GM12878 (cell line): ENCODE measurements around the gene BCAS4. TPM values are rescaled to one million over a fixed set of nuclear protein-coding genes. Genes with fewer than 3 reads are reported as not detected.

Experiments
- ATAC-seq: fragments of 200-7000 bp; cut with Tn5 transposase; 3 replicates; pipeline ENCODE4 v1.9.1; 2020; ENCODE audit warnings: mild to moderate bottlenecking, moderate library complexity
- BruUV-seq: library from RNA; stranded (reverse); fragments of 400-500 nt; replicated peaks from 2 replicates; lab custom pipeline; 2021; lab: Mats Ljungman, UMichigan
- CTCF ChIA-PET: fragments of 300-600 bp; sonication (Branson Sonifier 250); formaldehyde crosslinking; extraction: SDS; loops from one replicate; lab custom pipeline; 2021; ENCODE audit warnings: inconsistent platforms; lab: Yijun Ruan, JAX
- POLR2A ChIA-PET: fragments of 350-600 bp; formaldehyde crosslinking; extraction: SDS; loops from one replicate; lab custom pipeline; 2021; ENCODE audit warnings: inconsistent platforms; lab: Charles Lee
- RAD21 ChIA-PET: fragments of 300-600 bp; sonication (Branson Sonifier 250); formaldehyde crosslinking; loops from one replicate; lab custom pipeline; 2023; ENCODE audit warnings: antibody characterized with exemption; ENCODE audit not compliant: unreplicated experiment; lab: Charles Lee
- SMC1A ChIA-PET: fragments of 300-600 bp; sonication (Branson Sonifier 250); formaldehyde crosslinking; loops from one replicate; lab custom pipeline; 2023; ENCODE audit not compliant: unreplicated experiment, uncharacterized antibody; lab: Charles Lee
- DNase-seq: peaks from one replicate; pipeline ENCODE4 v3.0.0-alpha.2; 2011; ENCODE audit warnings: low read depth, low spot score
- FAIRE-seq: peaks from 3 replicates; lab custom pipeline; 2011; peaks lifted over from hg19 to GRCh38; lab: Jason Lieb, UNC
- H2AFZ ChIP-seq: 2 replicates; pipeline ENCODE4 v1.6.0; 2011; ENCODE audit warnings: low read depth, low read length, control low read depth; ENCODE audit not compliant: control insufficient read depth
- H3K27ac ChIP-seq: 2 replicates; pipeline ENCODE4 v1.5.1; 2011; ENCODE audit warnings: control low read depth; ENCODE audit not compliant: control insufficient read depth, insufficient read depth
- H3K27me3 ChIP-seq, 2 experiments: replicated peaks in 1 of 2; 2 replicates each; pipeline versions ENCODE4 v1.6.0 to v1.6.1; 2011; ENCODE audit warnings: low read length in 1 of 2; ENCODE audit not compliant: control insufficient read depth in 2 of 2, insufficient read depth in 2 of 2
- H3K36me3 ChIP-seq, 2 experiments: 2 replicates each; pipeline ENCODE4 v1.5.1; 2011; ENCODE audit warnings: low read length in 1 of 2; ENCODE audit not compliant: control insufficient read depth in 2 of 2, insufficient read depth in 2 of 2
- H3K4me1 ChIP-seq: 2 replicates; pipeline ENCODE4 v1.6.1; 2011; ENCODE audit warnings: mild to moderate bottlenecking, low read length, moderate library complexity, mixed read lengths; ENCODE audit not compliant: control insufficient read depth, insufficient read depth
- H3K4me2 ChIP-seq: 2 replicates; pipeline ENCODE4 v1.6.0; 2011; ENCODE audit warnings: control low read depth; ENCODE audit not compliant: control insufficient read depth, insufficient read depth
- H3K4me3 ChIP-seq: fragments of 200-600 bp; sonication (generic); 2 replicates; pipeline ENCODE4 v1.5.1; 2016
- H3K79me2 ChIP-seq: 2 replicates; pipeline ENCODE4 v1.6.0; 2011; ENCODE audit warnings: low read length; ENCODE audit not compliant: control insufficient read depth, insufficient read depth
- H3K9ac ChIP-seq: 2 replicates; pipeline ENCODE4 v1.8.0; 2011; ENCODE audit warnings: low read length, control low read depth, mixed read lengths; ENCODE audit not compliant: control insufficient read depth, insufficient read depth
- H3K9me3 ChIP-seq: replicated peaks from 3 replicates; pipeline ENCODE4 v1.5.1; 2011; ENCODE audit warnings: mild to moderate bottlenecking, low read length; ENCODE audit not compliant: control insufficient read depth, insufficient read depth
- H4K20me1 ChIP-seq: 2 replicates; pipeline ENCODE4 v1.6.0; 2011; ENCODE audit not compliant: control insufficient read depth, insufficient read depth
- CBX3 ChIP-seq: fragments of 200-600 bp; sonication (generic); IDR thresholded peaks from 2 replicates; pipeline ENCODE4 v1.6.1; 2016; ENCODE audit warnings: low read depth, borderline replicate concordance
- FOXK2 ChIP-seq: fragments of 450-650 bp; IDR thresholded peaks from 2 replicates; pipeline ENCODE4 v1.6.1; 2017; ENCODE audit warnings: mild to moderate bottlenecking, moderate library complexity
- GABPA ChIP-seq: IDR thresholded peaks from 2 replicates; pipeline ENCODE4 v1.6.1; 2014; ENCODE audit warnings: antibody characterized with exemption, low read depth, mild to moderate bottlenecking, inconsistent platforms
- KLF5 ChIP-seq: fragments of 450-650 bp; IDR thresholded peaks from 2 replicates; pipeline ENCODE4 v1.6.1; 2014; ENCODE audit warnings: mild to moderate bottlenecking; ENCODE audit not compliant: partially characterized antibody
- NFYA ChIP-seq: IDR thresholded peaks from 2 replicates; pipeline ENCODE4 v1.6.1; 2011; ENCODE audit warnings: low read depth, mild to moderate bottlenecking, low read length, improper control_type of control experiment, borderline replicate concordance
- RFX5 ChIP-seq: IDR thresholded peaks from 2 replicates; pipeline ENCODE4 v1.6.1; 2011; ENCODE audit warnings: low read depth, low read length, improper control_type of control experiment
- SIX5 ChIP-seq: IDR thresholded peaks from 2 replicates; pipeline ENCODE4 v1.6.1; 2011; ENCODE audit warnings: mild to moderate bottlenecking, low read depth, low read length, moderate library complexity; ENCODE audit not compliant: severe bottlenecking
- SMAD1 ChIP-seq: fragments of 450-650 bp; IDR thresholded peaks from 2 replicates; pipeline ENCODE4 v1.6.1; 2018; ENCODE audit warnings: mild to moderate bottlenecking, low read depth; ENCODE audit not compliant: partially characterized antibody
- SMARCA5 ChIP-seq: fragments of 450-650 bp; IDR thresholded peaks from 2 replicates; pipeline ENCODE4 v1.6.1; 2017; ENCODE audit warnings: mild to moderate bottlenecking
- TCF12 ChIP-seq: IDR thresholded peaks from 2 replicates; pipeline ENCODE4 v1.6.1; 2011; ENCODE audit warnings: low read depth, mild to moderate bottlenecking, low read length
- TCF3 ChIP-seq: IDR thresholded peaks from 2 replicates; pipeline ENCODE4 v1.6.1; 2012; ENCODE audit warnings: low read depth, mild to moderate bottlenecking, low read length, borderline replicate concordance; ENCODE audit not compliant: insufficient read depth
- WGBS: methylation state at CpG from one replicate; pipeline ENCODE4 v1.1.6; 2016; ENCODE audit warnings: low lambda C conversion rate; ENCODE audit not compliant: insufficient replicate concordance, insufficient coverage; ENCODE audit errors: missing lambda C conversion rate; 5-methylcytosine and 5-hydroxymethylcytosine counted together
- in situ Hi-C: fragments of 300-500 bp; cut with MboI; formaldehyde crosslinking; loops from 9 replicates; pipeline ENCODE4 v1.14.3; 2018; ENCODE audit warnings: mixed read lengths
- intact Hi-C: fragments of 100-400 bp; cut with micrococcal nuclease; formaldehyde crosslinking; loops from one replicate; pipeline ENCODE4 v1.14.2; 2022; ENCODE audit not compliant: unreplicated experiment
- polyA plus RNA-seq, 11 experiments: library from polyadenylated mRNA; depleted of rRNA in 4 of 11; unstranded in 6 of 11; stranded (reverse) in 5 of 11; fragments of >200 nt; fragmentation: Nextera tagmentation in 4 of 11; fragmentation: Illumina TruSeq in 1 of 11; extraction: Ambion mirVana in 4 of 11; extraction: Trizol in 1 of 11; gene quantifications; 1 replicate in 1 of 11; 2 replicates in 10 of 11; pipeline versions ENCODE4 v1.2.1 to v1.2.3, GENCODE V29; 2011 to 2016; ENCODE audit warnings: inconsistent platforms in 2 of 11, missing spikeins in 2 of 11, low read depth in 1 of 11
- total RNA-seq, 4 experiments: library from RNA; depleted of rRNA in 3 of 4; stranded (reverse); fragments of >200 nt in 3 of 4; fragmentation: Illumina TruSeq in 1 of 4; extraction: Trizol in 1 of 4; gene quantifications; 2 replicates each; pipeline versions ENCODE4 v1.2.1 to v1.2.3, GENCODE V29; 2013 to 2021
- TF ChIP-seq, protein P1 (sequence below): fragments of 450-650 bp; IDR thresholded peaks from 2 replicates; pipeline ENCODE4 v1.6.1; 2017; ENCODE audit warnings: antibody characterized with exemption, mild to moderate bottlenecking, moderate library complexity
- TF ChIP-seq, protein P2 (sequence below): fragments of 450-650 bp; IDR thresholded peaks from 2 replicates; pipeline ENCODE4 v1.6.1; 2017; ENCODE audit warnings: mild to moderate bottlenecking, moderate library complexity
- TF ChIP-seq, protein P3 (sequence below): IDR thresholded peaks from 2 replicates; pipeline ENCODE4 v1.6.1; 2011; ENCODE audit warnings: mild to moderate bottlenecking, low read depth, low read length, moderate library complexity; ENCODE audit not compliant: insufficient replicate concordance

Gene BCAS4
- total and polyA plus RNA-seq, 10 of the 15 experiments (the other 5 are each of a cell fraction or from before 2014, with no cell fraction given): 14.8 to 214 (median 65.3) TPM

DNA sequence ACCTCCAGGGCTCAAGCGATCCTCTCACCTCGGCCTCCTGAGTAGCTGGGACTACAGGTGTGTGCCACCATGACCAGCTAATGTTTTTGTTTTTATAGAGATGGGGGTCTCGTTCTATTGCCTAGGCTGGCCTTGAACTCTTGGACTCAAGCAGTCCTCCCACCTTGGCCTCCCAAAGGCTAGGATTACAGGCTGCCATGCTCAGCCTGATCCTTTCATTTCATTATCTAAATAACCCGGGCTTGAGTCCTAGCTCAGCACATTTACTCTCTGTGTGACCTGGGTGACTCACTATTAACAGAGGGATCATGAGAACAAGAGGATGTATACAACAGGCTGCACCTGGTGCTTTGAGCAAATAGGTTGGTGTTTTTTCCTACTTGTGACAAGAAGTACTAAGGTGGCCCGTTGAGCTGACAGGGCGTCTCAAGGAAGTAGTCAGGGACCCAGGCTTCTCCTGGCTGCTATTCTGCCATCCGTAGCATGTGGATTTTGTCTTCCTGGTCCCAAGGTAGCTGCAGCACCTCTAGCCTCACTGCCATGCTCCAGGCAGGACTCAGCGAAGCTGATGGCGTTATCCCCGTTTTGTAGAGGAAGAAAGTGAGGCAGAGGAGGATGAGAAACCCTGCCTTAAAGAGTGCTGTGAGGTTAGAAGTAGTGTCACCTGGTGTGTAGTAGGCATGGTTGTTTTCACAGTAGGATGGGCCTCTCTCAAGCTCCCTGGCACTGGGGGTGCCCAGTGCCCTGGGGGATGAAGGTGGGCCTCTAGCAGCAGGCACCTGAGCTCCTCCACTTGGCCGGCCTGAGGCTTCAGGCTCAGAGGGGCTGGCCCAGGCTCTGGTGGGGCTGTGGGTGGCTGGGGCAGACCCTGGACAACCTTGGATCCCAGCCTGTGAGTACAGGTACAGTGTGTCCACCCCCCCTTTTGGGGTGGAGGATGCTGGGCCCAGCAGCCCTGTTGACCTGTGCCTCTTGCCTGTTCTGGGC lies 73.9 kb downstream of the BCAS4 start:
- WGBS: 84% methylated on average over 11 of the region's 11 CpGs
- no peak overlapping the region for H3K27ac ChIP-seq
- H3K79me2 ChIP-seq: no peaks in the 10 kb centered on the region; the same call in 1 of the 2 replicates
- SMC1A ChIA-PET: interaction anchor here (1.3 kb wide), 1 partner anchor 60 kb away, joined by 4 read pairs; no protein-coding TSS in a partner anchor
- POLR2A ChIA-PET: no interaction called here
- BruUV-seq: no TSS peak
- ATAC-seq (no peak), DNase-seq (no peak), FAIRE-seq (no peak)
- H3K4me1 ChIP-seq: no peaks in the 10 kb centered on the region
- H3K9me3 ChIP-seq: no peaks in the 10 kb centered on the region
- peaks cover 2 to 4% of the 10 kb centered on the region in 2 experiments; a peak in 1 of 4 replicates for H3K36me3 ChIP-seq
- CTCF ChIA-PET: interaction anchor here (0.7 kb wide), 1 partner anchor 55 kb away, joined by 3 read pairs; no protein-coding TSS in a partner anchor
- in situ Hi-C loops: no loop called here
- no peak overlapping the region for H3K9ac ChIP-seq
- H3K27me3 ChIP-seq: no peaks in the 10 kb centered on the region
- RAD21 ChIA-PET: no interaction called here
- no peaks in the 10 kb centered on the region for H4K20me1 ChIP-seq
- no peak overlapping the region for H2AFZ ChIP-seq
- no peak overlapping the region for H3K4me3 ChIP-seq
- no peak overlapping the region for H3K4me2 ChIP-seq
- intact Hi-C loops: no loop called here
- TF ChIP-seq GABPA (no peak), TCF3 (no peak), SMARCA5 (no peak), RFX5 (no peak), FOXK2 (no peak), SIX5 (no peak), KLF5 (no peak), TCF12 (no peak), CBX3 (no peak), NFYA (no peak), SMAD1 (no peak)
- TF ChIP-seq, protein P1, sequence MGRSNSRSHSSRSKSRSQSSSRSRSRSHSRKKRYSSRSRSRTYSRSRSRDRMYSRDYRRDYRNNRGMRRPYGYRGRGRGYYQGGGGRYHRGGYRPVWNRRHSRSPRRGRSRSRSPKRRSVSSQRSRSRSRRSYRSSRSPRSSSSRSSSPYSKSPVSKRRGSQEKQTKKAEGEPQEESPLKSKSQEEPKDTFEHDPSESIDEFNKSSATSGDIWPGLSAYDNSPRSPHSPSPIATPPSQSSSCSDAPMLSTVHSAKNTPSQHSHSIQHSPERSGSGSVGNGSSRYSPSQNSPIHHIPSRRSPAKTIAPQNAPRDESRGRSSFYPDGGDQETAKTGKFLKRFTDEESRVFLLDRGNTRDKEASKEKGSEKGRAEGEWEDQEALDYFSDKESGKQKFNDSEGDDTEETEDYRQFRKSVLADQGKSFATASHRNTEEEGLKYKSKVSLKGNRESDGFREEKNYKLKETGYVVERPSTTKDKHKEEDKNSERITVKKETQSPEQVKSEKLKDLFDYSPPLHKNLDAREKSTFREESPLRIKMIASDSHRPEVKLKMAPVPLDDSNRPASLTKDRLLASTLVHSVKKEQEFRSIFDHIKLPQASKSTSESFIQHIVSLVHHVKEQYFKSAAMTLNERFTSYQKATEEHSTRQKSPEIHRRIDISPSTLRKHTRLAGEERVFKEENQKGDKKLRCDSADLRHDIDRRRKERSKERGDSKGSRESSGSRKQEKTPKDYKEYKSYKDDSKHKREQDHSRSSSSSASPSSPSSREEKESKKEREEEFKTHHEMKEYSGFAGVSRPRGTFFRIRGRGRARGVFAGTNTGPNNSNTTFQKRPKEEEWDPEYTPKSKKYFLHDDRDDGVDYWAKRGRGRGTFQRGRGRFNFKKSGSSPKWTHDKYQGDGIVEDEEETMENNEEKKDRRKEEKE: no peak
- TF ChIP-seq, protein P2, sequence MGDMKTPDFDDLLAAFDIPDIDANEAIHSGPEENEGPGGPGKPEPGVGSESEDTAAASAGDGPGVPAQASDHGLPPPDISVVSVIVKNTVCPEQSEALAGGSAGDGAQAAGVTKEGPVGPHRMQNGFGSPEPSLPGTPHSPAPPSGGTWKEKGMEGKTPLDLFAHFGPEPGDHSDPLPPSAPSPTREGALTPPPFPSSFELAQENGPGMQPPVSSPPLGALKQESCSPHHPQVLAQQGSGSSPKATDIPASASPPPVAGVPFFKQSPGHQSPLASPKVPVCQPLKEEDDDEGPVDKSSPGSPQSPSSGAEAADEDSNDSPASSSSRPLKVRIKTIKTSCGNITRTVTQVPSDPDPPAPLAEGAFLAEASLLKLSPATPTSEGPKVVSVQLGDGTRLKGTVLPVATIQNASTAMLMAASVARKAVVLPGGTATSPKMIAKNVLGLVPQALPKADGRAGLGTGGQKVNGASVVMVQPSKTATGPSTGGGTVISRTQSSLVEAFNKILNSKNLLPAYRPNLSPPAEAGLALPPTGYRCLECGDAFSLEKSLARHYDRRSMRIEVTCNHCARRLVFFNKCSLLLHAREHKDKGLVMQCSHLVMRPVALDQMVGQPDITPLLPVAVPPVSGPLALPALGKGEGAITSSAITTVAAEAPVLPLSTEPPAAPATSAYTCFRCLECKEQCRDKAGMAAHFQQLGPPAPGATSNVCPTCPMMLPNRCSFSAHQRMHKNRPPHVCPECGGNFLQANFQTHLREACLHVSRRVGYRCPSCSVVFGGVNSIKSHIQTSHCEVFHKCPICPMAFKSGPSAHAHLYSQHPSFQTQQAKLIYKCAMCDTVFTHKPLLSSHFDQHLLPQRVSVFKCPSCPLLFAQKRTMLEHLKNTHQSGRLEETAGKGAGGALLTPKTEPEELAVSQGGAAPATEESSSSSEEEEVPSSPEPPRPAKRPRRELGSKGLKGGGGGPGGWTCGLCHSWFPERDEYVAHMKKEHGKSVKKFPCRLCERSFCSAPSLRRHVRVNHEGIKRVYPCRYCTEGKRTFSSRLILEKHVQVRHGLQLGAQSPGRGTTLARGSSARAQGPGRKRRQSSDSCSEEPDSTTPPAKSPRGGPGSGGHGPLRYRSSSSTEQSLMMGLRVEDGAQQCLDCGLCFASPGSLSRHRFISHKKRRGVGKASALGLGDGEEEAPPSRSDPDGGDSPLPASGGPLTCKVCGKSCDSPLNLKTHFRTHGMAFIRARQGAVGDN: no peak
- TF ChIP-seq, protein P3, sequence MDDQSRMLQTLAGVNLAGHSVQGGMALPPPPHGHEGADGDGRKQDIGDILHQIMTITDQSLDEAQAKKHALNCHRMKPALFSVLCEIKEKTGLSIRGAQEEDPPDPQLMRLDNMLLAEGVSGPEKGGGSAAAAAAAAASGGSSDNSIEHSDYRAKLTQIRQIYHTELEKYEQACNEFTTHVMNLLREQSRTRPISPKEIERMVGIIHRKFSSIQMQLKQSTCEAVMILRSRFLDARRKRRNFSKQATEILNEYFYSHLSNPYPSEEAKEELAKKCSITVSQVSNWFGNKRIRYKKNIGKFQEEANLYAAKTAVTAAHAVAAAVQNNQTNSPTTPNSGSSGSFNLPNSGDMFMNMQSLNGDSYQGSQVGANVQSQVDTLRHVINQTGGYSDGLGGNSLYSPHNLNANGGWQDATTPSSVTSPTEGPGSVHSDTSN: no peak
